ENCODE data around the gene STMN3.

Gene STMN3

DNA sequence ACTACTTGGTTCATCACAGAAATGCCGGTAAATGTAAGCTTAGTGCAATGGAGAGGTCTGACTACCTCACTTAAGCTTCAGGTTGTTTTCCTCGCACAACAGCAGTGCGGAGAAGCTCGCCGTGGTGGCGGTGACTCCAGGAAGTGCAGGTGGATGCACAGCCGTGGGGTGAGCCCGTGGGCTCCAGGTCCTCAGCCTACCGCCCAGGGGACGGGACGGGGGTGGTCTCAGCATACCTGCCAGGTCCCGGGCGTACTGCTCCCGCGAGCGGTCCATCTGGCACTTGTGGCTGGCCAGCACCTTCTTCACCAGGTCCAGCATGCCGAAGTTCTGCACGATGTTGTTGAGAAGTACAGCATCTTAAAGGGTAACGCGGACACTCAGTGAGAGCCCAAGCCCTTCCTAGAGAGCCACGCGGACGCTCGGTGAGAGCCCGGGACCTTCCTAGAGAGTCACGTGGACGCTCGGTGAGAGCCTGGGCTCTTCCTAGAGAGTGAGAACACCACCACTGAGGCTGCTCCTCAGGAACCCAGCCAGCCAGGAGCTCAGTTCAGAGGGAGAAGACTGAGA, 61.4 kb downstream of the STMN3 start:
- DNase-seq (ENCODE audit: insufficient read length, low spot score), result no peak
- FAIRE-seq, result no peak

DNA sequence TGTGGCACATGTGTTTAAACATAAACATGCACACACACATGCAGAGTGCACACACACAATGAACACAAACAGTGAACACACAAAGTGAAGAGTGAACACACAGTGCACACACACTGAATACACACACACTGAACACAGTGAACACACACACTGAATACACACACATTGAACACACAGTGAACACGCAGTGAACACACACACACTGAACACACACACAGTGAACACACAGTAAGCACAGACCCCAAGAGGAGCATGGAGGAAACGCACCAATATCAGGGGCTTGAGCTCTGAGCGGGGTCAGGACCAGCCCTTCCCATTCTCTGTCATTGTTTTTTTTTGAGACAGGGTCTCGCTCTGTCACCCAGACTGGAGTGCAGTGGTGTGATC, 62.1 kb downstream of the STMN3 start:
- no peak for DNase-seq (ENCODE audit: insufficient read length, low spot score)
- no peak for FAIRE-seq

DNA sequence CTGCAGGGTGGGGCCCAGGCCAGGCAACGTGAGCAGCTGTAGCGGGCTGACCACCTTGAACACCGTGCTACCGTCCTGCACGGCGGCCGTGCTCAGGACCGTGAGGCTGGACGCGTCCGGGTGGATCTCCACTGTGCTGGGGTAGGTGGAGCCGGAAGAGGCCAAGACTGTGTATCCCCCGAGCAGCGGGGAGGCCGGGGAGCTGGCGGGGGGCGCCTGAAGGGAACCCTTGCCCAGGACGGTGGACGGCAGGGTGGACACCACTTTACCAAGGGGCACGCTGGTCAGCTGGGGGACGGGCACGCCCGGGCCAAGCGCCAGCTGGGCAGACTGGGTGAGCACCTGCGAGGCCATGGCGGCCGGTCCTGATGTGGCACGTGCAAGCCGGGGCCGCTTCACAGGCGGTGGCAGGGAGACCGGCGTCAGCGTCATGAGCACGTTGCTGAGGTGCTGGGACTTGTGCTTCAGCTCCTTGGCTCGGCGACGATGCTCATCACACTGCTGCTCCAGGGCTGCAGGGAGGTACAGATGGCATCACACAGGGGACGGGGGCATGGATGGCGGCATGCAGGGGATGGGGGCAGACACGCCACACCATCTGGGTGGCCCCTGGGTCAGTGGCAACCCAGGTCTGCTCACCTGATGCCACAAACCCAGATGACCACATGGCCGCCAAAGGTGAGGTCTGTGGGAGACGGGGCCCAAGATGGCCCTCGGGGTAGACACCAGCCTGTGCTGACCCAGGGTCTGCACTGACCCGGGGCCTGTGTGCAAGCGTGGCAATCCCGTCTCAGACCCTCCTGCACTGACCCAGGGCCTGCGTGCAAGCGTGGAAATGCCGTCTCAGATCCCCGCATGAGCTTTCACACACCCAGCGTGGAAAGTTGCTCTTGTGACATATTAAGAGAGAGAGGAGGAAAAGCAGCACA, 62.7 kb downstream of the STMN3 start:
- no peak for DNase-seq (ENCODE audit: insufficient read length, low spot score)
- FAIRE-seq, result no peak

Data from GM19239 (cell line).